IPS-NIHi7 (cell line): ENCODE results near the gene L1TD1.
"Not testable (repeated sequence)": the region's sequence is repeated elsewhere in the genome, so short reads cannot be mapped to it uniquely, and the experiment has no call there.

Experiments used
- DNase-seq: peaks from one replicate; pipeline ENCODE4 v3.0.0; 2012; ENCODE audit warnings: mixed read lengths; ENCODE audit errors: extremely low spot score

L1TD1 gene, protein sequence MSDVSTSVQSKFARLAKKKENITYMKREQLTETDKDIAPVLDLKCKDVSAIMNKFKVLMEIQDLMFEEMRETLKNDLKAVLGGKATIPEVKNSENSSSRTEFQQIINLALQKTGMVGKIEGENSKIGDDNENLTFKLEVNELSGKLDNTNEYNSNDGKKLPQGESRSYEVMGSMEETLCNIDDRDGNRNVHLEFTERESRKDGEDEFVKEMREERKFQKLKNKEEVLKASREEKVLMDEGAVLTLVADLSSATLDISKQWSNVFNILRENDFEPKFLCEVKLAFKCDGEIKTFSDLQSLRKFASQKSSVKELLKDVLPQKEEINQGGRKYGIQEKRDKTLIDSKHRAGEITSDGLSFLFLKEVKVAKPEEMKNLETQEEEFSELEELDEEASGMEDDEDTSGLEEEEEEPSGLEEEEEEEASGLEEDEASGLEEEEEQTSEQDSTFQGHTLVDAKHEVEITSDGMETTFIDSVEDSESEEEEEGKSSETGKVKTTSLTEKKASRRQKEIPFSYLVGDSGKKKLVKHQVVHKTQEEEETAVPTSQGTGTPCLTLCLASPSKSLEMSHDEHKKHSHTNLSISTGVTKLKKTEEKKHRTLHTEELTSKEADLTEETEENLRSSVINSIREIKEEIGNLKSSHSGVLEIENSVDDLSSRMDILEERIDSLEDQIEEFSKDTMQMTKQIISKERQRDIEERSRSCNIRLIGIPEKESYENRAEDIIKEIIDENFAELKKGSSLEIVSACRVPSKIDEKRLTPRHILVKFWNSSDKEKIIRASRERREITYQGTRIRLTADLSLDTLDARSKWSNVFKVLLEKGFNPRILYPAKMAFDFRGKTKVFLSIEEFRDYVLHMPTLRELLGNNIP

GRCh38 chr1:62194651-62195544 lies at the start of gene L1TD1:
Gene L1TD1, plus strand, starts transcription at chr1:62194849. Its CDS starts 11,780 bp downstream, at chr1:62206629.
- DNase-seq = peak; percentile 95

GRCh38 chr1:62159940-62160348 lies 34.7 kb upstream of the L1TD1 start:
- DNase-seq = no peak

- no peak for DNase-seq
Observed at GRCh38 chr1:62161711-62162110, 32.9 kb upstream of the L1TD1 start.

DNA sequence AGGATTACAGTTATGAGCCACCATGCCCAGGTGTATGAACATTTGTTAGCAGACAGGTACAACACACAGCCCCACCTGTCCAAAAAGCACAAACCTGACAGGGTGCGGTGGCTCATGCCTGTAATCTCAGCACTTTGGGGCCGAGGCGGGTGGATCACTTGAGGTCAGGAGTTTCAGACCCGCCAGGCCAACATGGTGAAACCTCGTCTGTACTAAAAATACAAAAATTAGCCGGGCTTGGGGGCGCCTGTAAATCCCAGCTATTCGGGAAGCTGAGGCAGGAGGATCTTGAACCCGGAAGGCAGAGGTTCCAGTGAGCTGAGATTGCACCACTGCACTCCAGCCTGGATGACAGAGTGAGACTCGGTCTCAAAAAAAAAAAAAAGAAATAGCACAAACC lies 24.3 kb upstream of the L1TD1 start:
- not testable (repeated sequence) for DNase-seq

DNA sequence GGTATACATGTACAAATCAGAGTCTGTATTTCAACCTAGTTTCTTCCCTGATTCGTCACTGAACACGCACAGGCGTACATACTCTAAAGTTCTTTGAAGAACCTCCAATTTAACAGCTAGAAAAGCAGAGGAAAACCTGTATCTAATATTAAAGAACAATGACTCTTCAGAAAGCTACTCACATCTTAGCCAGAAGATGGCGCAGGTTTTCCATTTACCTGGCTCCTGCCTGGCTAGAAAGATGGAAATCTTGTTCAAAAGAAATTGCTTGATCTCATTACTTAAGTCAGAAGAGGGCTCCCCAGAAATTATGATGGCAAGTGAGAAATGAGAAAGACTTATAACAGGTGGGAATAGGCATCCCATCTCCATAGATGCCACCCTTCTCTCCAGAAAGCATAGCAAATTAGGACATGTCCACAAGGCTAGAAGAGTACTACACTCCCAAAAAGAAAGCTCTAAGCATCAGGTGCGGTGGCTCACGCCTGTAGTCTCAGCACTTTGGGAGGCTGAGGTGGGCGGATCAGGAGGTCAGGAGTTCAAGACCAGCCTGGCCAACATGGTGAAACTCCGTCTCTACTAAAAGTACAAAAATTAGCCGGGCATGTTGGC lies 19.0 kb upstream of the L1TD1 start:
- DNase-seq = peak; percentile 37

GRCh38 chr1:62176597-62177312 lies 17.9 kb upstream of the L1TD1 start:
- DNase-seq = no peak

DNA sequence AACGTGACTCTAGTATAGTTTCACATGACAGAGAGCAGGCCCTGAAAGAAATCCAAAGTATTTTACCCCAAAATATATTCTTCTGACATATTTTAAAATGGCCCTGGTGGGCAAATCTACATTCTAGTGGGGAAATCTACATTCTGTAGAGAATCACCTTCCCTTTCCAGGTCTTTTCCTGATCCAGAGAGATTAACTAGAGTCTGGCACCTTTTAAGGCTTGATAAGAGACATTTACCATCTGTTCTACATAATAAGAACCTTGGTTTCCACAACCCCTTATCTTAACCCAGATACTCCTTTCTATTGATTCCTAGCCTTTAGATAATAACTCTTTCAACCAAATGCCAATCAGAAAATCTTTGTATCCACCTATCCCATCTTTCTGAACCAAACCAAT lies 17.0 kb upstream of the L1TD1 start:
- DNase-seq = no peak

- DNase-seq = no peak
Observed at GRCh38 chr1:62178372-62178771, 16.3 kb upstream of the L1TD1 start.

- DNase-seq = not testable (repeated sequence)
Observed at GRCh38 chr1:62180054-62180453, 14.6 kb upstream of the L1TD1 start.

DNA sequence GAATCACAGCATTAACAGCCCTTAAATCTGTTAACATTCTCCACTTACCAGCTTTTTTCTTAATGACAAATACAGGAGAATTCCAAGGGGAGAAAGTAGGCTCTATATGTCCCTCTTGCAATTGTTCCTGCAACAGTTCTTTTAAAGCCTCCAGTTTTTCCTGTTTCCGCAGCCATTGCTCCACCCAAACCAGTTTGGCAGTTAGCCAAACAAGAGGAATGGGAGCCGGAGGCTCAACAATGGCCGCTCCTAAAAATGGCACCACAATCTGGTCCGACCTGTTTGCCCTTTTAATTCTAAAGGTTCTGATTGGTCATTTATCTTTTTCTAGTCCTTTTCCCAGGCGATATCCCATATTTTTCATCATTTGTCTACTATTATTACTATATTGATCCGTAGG lies 14.0 kb upstream of the L1TD1 start:
- DNase-seq = no peak

DNA sequence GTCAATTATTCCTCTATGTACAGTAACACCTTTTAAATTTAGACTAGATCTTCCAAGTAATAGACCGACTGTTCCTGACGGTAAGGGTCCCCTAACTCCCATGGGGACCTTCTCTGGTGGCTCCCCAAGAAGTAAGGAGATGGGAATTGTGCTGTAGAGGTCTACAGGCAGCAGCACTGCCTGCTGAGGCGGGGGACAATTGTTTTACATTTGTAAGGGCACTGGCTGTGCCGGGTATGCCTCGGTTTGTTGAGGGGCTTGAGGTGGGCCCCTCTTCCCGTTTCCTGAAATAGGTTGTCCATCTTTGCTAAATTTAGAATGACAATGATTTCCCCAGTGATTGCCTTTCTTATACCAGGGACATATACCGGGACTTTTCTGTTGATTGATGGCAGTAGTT lies 13.1 kb upstream of the L1TD1 start:
- DNase-seq = no peak

- DNase-seq = not testable (repeated sequence)
Observed at GRCh38 chr1:62182157-62182556, 12.5 kb upstream of the L1TD1 start.

- not testable (repeated sequence) for DNase-seq
Observed at GRCh38 chr1:62183164-62184020, 11.3 kb upstream of the L1TD1 start.

DNA sequence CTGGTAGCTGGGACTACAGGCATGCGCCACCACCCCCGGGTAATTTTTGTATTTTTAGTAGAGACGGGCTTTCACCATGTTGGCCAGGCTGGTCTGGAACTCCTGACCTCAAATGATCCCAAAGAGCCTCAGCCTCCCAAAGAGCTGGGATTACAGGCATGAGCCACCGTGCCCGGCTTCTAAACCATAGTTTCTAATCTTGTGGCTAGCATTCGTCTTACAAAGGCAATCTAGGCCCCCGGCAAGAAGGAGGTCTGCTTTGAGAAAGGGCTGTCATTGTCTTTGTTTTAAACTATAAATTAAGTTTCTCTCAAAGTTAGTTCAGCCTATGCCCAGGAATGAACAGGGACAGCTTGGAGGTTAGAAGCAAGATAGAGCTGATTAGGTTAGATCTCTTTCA lies 10.3 kb upstream of the L1TD1 start:
- DNase-seq = no peak

DNA sequence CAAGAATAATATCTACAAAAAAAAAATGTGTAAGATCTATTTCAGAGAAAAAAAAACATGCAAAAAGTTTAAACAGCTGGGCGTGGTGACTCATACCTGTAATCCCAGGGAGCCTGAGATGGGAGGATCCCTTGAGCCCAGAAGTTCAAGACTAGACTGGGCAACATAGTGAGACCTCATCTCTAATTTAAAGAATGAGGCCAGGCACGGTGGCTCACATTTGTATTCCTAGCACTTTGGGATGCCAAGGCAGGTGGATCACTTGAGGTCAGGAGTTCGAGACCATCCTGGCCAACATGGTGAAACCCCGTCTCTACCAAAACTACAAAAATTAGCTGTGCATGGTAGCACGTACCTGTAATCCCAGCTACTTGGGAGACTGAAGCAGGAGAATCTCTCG lies 9.4 kb upstream of the L1TD1 start:
- DNase-seq = not testable (repeated sequence)

- DNase-seq = no peak
Observed at GRCh38 chr1:62185677-62186076, 9.0 kb upstream of the L1TD1 start.

DNA sequence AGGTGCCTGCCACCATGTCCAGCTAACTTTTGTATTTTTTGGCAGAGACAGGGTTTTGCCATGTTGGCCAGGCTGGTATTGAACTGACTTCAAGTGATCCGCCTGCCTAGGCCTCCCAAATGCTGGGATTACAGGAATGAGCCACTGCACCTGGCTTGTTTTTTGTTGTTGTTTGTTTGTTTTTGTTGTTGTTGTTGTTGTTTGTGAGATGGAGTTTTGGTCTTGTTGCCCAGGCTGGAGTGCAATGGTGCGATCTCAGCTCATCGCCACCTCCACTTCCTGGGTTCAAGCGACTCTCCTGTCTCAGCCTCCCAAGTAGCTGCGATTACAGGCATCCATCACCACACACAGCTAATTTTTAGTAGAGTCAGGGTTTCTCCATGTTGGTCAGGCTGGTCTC lies 7.1 kb upstream of the L1TD1 start:
- no peak for DNase-seq

- no peak for DNase-seq
Observed at GRCh38 chr1:62188111-62188510, 6.5 kb upstream of the L1TD1 start.

GRCh38 chr1:62196086-62196690 lies 1.5 kb downstream of the L1TD1 start:
- no peak for DNase-seq
